ENCODE measurements around the gene ILF3.

The ILF3 gene

DNA sequence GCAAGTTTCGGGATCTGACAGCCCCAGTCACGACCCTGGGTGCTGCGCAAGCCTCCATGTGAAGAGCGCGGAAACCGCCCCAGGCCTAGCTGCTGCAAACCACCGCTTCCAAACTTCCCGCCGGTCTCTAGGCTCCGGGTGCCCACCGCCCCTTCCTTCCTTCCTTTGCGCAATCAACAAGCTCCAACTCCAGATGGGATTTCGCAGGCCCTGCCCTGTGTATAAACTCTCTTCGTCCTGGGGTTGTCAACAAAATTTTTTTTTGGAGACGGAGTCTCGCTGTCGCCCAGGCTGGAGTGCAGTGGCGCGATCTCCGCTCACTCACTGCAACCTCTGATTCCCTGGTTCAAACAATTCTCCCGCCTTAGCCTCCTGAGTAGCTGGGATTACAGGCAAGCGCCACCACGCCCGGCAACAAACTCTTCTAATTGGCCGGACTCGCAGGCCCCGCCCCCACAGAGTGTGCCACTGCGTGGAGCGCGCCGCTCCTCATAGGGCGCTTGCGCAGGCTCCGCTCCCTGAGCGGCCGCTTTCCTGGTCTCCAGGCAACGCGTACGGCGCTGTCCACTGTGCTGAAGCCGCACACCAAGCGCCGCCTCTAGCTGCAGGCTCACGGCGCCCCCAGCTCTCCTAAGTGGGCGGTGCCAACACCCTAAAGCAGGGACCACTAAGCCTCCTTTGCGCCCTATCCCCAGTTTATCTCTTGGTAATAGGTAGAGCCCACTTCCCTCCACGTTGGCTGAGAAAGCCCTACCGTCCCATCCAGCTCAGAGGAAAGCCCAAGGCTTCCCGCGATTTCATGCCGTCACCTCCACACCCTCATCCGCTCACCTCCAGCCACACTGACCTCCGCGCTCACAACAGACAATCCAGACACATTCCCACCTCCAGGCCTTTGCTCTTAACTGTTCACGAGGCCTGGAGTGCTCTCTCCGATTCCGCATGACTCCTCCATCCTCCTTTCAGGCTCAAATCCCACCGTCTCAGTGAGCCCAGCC lies 41.6 kb downstream of the ILF3 start:
- peak; percentile 73 for DNase-seq (ENCODE audit: low read depth)

GRCh38 chr19:10699650-10700335 lies 45.6 kb downstream of the ILF3 start:
- peak; percentile 56 for DNase-seq (ENCODE audit: low read depth)

- no peak for DNase-seq (ENCODE audit: low read depth)
Measured at GRCh38 chr19:10701955-10702525, 47.9 kb downstream of the ILF3 start.

DNA sequence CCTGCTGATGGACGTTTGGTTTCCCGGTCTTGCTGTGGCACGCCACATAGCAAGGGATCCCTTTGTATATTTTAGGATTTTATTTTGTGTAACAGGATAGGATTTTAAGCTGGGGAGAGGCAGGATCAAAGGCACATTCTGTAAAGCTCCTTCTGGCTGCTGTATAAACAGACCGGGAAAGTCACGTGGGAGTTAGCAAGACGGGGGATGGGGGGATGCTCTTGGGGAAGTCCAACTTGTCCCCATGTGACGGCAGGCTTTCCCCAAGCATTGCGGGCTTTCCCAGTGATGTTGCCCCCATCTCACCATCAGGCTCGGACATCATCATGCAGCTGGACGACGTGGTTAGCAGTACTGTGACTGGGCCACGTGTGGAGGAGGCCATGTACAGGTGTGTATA lies 52.8 kb downstream of the ILF3 start:
- no peak for DNase-seq (ENCODE audit: low read depth)

- DNase-seq (ENCODE audit: low read depth): no peak
Measured at GRCh38 chr19:10707440-10707839, 53.3 kb downstream of the ILF3 start.

- DNase-seq (ENCODE audit: low read depth): no peak
Measured at GRCh38 chr19:10708291-10708690, 54.1 kb downstream of the ILF3 start.

- DNase-seq (ENCODE audit: low read depth): no peak
Measured at GRCh38 chr19:10712045-10712444, 57.9 kb downstream of the ILF3 start.

DNA sequence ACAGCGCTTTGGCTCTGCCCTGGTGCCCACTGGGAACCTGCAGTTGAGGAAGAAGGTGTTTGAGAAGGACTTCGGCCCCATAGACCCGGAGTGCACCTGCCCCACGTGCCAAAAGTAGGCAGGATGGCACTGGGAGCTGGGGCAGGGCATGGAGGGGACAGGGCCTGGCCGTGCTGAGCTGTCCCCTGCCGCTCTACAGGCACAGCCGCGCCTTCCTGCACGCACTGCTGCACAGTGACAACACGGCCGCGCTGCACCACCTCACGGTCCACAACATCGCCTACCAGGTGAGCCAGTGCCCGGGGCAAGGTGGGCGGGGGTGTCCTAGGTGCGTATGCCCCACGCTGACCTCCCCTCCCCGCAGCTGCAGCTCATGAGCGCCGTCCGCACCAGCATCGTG lies 58.6 kb downstream of the ILF3 start:
- no peak for DNase-seq (ENCODE audit: low read depth)

GRCh38 chr19:10713317-10713716 lies 59.2 kb downstream of the ILF3 start:
- no peak for DNase-seq (ENCODE audit: low read depth)

- DNase-seq (ENCODE audit: low read depth): no peak
Measured at GRCh38 chr19:10717054-10717355, 62.9 kb downstream of the ILF3 start.

GRCh38 chr19:10717356-10718204 lies 63.4 kb downstream of the ILF3 start, which contains the start of gene DNM2:
DNM2 (plus strand) TSS chr19:10718079; CDS start chr19:10718243, 164 bp downstream.
- DNase-seq (ENCODE audit: low read depth): peak; percentile 94

- DNase-seq (ENCODE audit: low read depth): no peak
Measured at GRCh38 chr19:10718205-10719196, 64.4 kb downstream of the ILF3 start.

- no peak for DNase-seq (ENCODE audit: low read depth)
Measured at GRCh38 chr19:10719466-10719961, 65.4 kb downstream of the ILF3 start.

- no peak for DNase-seq (ENCODE audit: low read depth)
Measured at GRCh38 chr19:10720607-10721125, 66.5 kb downstream of the ILF3 start.

DNA sequence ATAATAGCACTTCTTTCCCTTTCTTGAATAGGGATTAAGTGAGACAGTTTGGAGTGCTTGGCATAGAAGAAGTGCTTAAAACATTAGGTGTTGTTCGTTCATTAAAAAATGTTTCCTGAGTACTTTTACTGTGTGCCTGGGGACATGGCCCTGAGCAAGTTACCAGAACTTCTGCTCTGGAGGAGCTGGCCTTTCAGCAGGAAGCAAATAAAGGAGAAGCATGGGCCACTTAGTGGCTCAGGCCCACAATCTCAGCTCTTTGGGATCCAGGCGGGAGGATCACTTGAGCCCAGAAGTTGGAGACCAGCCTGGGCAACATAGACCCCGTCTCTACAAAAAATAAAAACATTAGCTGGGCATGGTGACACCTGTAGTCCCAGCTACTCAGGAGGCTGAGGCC lies 69.4 kb downstream of the ILF3 start:
- no peak for DNase-seq (ENCODE audit: low read depth)

DNA sequence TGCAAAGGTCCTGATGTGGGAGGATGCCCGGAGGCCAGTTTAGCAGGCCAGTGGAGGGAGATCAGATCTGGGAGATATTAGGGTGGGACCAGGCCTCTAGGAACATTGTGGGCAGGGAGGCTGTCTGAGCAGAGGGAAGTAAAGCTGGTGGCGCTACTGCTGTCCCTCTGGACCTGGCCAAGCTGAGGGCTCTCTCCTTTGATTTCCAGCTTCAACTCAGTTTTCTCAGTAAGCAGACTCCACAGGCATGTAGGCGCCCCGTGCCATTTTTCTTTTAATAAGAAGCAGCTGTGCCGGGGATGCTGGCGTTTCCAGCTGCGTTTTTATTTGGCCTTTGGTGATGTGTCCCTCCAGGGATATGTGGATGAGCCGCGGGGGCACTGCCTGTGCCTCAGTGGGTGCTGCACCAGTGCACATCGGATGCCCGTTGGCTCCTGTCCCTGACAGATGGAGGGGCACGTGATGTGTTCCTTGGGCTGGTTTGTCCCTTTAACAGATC lies 70.5 kb downstream of the ILF3 start:
- DNase-seq (ENCODE audit: low read depth): no peak

- DNase-seq (ENCODE audit: low read depth): no peak
Measured at GRCh38 chr19:10725415-10725814, 71.3 kb downstream of the ILF3 start.

DNA sequence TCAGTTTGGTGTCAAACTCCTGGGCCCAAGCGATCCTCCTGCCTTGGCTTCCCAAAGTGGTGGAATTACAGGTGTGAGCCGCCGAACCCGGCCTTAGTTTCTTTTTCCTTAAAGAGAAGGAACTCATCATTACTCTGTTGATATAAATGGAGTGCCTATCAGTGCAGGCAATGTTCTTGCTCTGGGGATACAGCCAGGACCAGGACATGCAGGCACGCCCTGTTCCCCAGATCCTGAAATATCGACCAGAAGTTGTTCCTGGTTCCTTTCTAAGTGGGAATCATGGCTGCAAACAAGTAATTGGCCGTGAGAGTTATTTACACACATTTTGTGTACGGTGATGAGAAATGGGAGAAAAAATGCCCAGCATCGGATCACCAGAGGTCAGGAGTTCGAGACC lies 72.1 kb downstream of the ILF3 start:
- no peak for DNase-seq (ENCODE audit: low read depth)

- DNase-seq (ENCODE audit: low read depth): no peak
Measured at GRCh38 chr19:10727685-10728201, 73.6 kb downstream of the ILF3 start.

- no peak for DNase-seq (ENCODE audit: low read depth)
Measured at GRCh38 chr19:10729411-10729810, 75.3 kb downstream of the ILF3 start.

Measured in stimulated activated CD8-positive, alpha-beta memory T cell treated with anti-CD3 and anti-CD28 coated beads, Interleukin-7, amount 100 ng/mL, for 24 hours (primary cell).